DND-41 (cell line): ENCODE results near the gene SMIM5.

Source experiments
- CTCF ChIP-seq: IDR thresholded peaks from 2 replicates; pipeline ENCODE4 v1.5.1; 2012; ENCODE audit warnings: borderline replicate concordance, low read length, moderate library complexity, mild to moderate bottlenecking; ENCODE audit not compliant: poor library complexity, severe bottlenecking; ENCODE audit errors: extremely low read depth
- EZH2 ChIP-seq: IDR thresholded peaks from 3 replicates; pipeline ENCODE4 v1.6.1; 2012; ENCODE audit warnings: borderline replicate concordance, low read depth, mild to moderate bottlenecking, moderate library complexity, low read length, inconsistent platforms; ENCODE audit not compliant: severe bottlenecking

- TF ChIP-seq EZH2: no peak
- TF ChIP-seq CTCF: no peak
Measured at GRCh38 chr17:75683583-75683982, 50.3 kb downstream of the SMIM5 start.
